HG03039 (cell line): ENCODE data around the gene ACER1.
"Not testable (repeated sequence)": the region's sequence is repeated elsewhere in the genome, so short reads cannot be mapped to it uniquely, and the experiment has no call there.

Experiments
- ATAC-seq: cut with Tn5 transposase; IDR thresholded peaks from one replicate; pipeline ENCODE4 v1.9.1; 2021; ENCODE audit warnings: mild to moderate bottlenecking, moderate library complexity; ENCODE audit not compliant: unreplicated experiment

The ACER1 gene

GRCh38 chr19:6358003-6358402, 24.6 kb upstream of the ACER1 start:
- no peak for ATAC-seq

GRCh38 chr19:6357174-6357573, 23.8 kb upstream of the ACER1 start:
- no peak for ATAC-seq

GRCh38 chr19:6355321-6356040, 22.1 kb upstream of the ACER1 start:
- ATAC-seq = not testable (repeated sequence)

GRCh38 chr19:6354098-6354674, 20.8 kb upstream of the ACER1 start:
- no peak for ATAC-seq

- no peak for ATAC-seq
Observed at GRCh38 chr19:6352381-6353165, 19.2 kb upstream of the ACER1 start.

- ATAC-seq = no peak
Observed at GRCh38 chr19:6350688-6351087, 17.3 kb upstream of the ACER1 start.

- not testable (repeated sequence) for ATAC-seq
Observed at GRCh38 chr19:6349271-6349670, 15.9 kb upstream of the ACER1 start.

GRCh38 chr19:6343462-6343861, 10.1 kb upstream of the ACER1 start:
- no peak for ATAC-seq

- no peak for ATAC-seq
Observed at GRCh38 chr19:6340493-6341201, 7.2 kb upstream of the ACER1 start.

GRCh38 chr19:6334490-6335285, 1.3 kb upstream of the ACER1 start:
- ATAC-seq = no peak

- no peak for ATAC-seq
Observed at GRCh38 chr19:6326815-6327214, 6.6 kb downstream of the ACER1 start.

GRCh38 chr19:6325614-6326013, 7.8 kb downstream of the ACER1 start:
- no peak for ATAC-seq

GRCh38 chr19:6324757-6325156, 8.7 kb downstream of the ACER1 start:
- ATAC-seq = no peak

GRCh38 chr19:6322284-6322683, 11.1 kb downstream of the ACER1 start:
- ATAC-seq = no peak

GRCh38 chr19:6319376-6319775, 14.0 kb downstream of the ACER1 start:
- ATAC-seq = no peak

- ATAC-seq = no peak
Observed at GRCh38 chr19:6318772-6319171, 14.6 kb downstream of the ACER1 start.

- ATAC-seq = not testable (repeated sequence)
Observed at GRCh38 chr19:6315646-6316045, 17.8 kb downstream of the ACER1 start.

- no peak for ATAC-seq
Observed at GRCh38 chr19:6313398-6313969, 19.9 kb downstream of the ACER1 start.

GRCh38 chr19:6312018-6312417, 21.4 kb downstream of the ACER1 start:
- no peak for ATAC-seq

- no peak for ATAC-seq
Observed at GRCh38 chr19:6298413-6298812, 35.0 kb downstream of the ACER1 start.
